HG02759 (cell line): Measurements from ENCODE around the gene DLG4.

Experiments used
- ATAC-seq: cut with Tn5 transposase; IDR thresholded peaks from one replicate; pipeline ENCODE4 v1.9.1; 2021; ENCODE audit warnings: mild to moderate bottlenecking, moderate library complexity; ENCODE audit not compliant: unreplicated experiment

Gene DLG4

DNA sequence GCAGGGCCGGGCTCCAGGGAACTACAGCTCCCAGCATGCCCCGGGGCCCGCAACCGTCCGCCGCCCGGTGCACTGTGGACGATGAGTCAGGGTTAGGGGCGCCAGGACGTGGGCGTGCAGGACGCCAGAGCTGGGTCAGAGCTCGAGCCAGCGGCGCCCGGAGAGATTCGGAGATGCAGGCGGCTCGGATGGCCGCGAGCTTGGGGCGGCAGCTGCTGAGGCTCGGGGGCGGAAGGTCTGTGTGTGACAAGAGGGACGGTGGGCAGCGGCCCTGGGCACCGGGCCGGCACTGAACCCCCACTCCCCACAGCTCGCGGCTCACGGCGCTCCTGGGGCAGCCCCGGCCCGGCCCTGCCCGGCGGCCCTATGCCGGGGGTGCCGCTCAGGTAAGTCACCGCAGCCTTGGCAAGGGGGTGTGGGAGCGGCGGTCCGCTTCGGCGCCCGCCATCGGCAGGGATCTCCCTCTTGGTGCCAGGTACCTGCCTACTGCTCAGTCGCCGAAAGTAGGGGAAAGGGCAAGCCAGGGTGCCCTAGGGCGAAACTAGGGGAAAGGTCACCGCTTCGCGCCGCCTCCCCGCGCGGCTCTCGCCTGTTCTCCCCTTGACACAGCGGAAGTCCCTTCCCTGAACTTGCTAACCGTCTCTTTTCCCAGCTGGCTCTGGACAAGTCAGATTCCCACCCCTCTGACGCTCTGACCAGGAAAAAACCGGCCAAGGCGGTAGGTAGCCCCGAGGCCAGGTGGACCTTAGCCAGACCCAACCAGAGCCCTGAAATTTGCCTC is at the start of gene DLG4, which contains the start of gene ACADVL:
TSS of gene DLG4 (minus strand) at position 25 of the 781 bp plus-strand sequence.
TSS of gene ACADVL (plus strand) at position 127 of the 781 bp plus-strand sequence. CDS start at position 174, 47 bp downstream.
- ATAC-seq, result peak; percentile 68

DNA sequence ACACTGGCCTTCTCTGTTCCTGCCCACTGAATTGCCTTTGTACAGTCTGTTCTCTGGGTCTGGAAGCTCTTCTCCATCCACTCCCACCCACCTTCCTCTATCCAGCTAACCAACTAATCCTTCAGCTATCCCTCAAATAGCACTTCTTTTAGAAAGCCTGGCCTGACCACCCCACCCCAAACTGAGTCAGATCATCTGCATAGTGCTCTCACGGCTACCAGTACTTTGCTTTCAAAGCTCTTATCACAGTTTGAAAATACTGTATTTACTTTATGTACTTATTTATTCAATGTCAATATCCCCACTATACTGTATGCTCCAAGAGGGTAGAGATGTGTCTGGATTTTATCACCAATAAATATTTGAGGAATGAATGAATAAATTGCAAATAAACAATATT is 47.1 kb upstream of the DLG4 start:
- ATAC-seq, result no peak

GRCh38 chr17:7263801-7264078 is 44.1 kb upstream of the DLG4 start:
- ATAC-seq, result no peak

GRCh38 chr17:7262935-7263800 is 43.5 kb upstream of the DLG4 start:
- ATAC-seq, result no peak

DNA sequence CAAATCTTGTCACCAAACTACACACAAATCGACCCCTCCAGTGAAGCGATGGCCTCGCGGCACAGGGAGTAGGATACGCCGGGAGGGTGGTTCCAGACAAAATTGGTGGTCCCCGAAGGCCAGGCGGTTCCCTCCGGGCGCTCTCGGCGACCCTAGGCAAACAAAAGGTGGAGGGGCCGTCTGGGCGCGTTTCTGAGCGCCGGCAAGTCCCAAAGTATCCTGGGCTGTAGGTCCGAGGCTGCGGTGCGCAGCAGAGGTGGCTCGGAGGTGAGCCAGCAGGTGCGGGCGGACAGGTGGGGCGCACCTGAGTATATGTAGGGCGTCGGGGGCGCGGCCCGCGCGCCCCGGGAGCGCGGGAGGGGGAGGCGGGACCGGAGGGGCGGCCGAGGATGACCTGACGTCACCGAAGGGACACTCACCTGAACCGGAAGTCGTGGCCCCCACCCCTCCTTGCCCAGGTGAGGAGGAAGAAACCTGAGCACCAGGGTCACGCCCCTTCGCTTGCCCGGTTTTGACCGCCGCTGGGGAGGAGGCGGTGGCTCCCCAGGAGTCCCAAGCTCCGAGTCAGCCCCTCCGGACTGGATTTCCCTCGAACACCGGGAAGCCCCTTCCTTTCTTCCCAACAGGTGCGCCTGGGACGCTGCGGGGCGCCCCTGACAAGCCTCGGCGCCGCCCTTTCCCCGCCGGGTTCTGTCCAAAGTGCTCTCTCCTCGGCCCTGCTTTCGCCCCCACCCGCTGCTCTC is 42.7 kb upstream of the DLG4 start, which contains the start of gene CLDN7:
TSS of gene CLDN7 (minus strand) at position 287 of the 743 bp plus-strand sequence. CDS start 435 bp downstream, outside the sequence.
- ATAC-seq, result no peak

GRCh38 chr17:7261379-7262191 is 41.9 kb upstream of the DLG4 start:
- ATAC-seq, result no peak

DNA sequence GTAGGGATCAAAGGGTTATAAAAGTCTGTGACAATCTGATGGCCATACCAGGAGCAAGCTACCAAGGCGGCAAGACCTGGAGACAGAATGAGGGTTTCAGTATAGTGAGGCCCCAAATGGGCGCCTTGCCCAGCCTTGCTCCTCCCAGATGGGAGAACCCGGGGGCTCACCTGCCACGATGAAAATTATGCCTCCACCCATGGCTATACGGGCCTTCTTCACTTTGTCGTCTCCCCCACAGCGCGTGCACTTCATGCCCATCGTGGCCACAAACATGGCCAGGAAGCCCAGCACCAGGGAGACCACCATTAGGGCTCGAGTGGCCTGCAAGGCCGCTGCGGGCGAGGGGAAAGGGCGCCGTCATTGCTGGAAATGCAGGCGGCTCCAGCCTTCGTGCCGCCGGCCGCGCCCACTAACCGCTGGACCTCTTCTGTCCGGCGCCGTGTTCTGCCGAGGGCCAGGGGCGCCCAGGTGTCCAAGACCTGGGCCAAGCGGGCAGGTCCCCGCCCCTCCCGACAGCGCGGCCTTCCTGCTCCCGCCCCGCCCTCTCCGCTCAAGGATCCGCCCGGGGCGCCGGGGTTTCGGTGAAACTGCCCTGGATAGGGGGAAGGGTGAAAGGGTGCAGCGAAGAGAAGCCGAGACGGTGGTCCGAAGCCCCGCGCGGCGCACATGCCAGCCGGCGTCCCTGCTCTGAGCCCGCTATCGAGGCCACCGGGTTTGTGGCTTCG is 41.2 kb upstream of the DLG4 start:
- ATAC-seq, result no peak

DNA sequence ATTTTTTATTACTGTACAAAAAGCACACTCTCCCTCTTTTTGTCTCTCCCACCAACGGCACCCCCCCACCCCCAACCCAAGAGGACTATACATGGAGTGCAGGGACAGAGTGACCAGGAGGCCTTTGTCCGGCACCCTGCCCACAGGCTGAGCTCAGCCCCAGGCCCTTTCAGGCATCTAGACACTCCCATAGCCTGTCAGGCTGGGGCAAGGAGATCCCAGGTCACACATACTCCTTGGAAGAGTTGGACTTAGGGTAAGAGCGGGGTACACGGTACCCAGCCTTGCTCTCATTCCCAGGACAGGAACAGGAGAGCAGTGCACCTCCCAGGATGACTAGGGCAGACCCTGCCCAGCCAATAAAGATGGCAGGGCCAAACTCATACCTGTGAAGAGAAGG is 40.5 kb upstream of the DLG4 start:
- no peak for ATAC-seq

- ATAC-seq, result no peak
These were observed 39.9 kb upstream of the DLG4 start for GRCh38 chr17:7259555-7259889.

GRCh38 chr17:7258731-7259554 is 39.3 kb upstream of the DLG4 start:
- no peak for ATAC-seq

GRCh38 chr17:7256766-7257456 is 37.3 kb upstream of the DLG4 start:
- no peak for ATAC-seq

- no peak for ATAC-seq
These were observed 34.9 kb upstream of the DLG4 start for GRCh38 chr17:7254511-7254910.

GRCh38 chr17:7253082-7253481 is 33.4 kb upstream of the DLG4 start:
- ATAC-seq, result no peak

- peak; percentile 63 for ATAC-seq
These were observed 32.8 kb upstream of the DLG4 start, which contains the start of gene ELP5 for GRCh38 chr17:7252176-7253043. ELP5 (plus strand) TSS chr17:7252215; CDS start chr17:7252551, 336 bp downstream.

GRCh38 chr17:7251661-7252175 is 32.1 kb upstream of the DLG4 start, which contains the start of gene CTDNEP1:
CTDNEP1 (minus strand) TSS chr17:7251734; CDS start chr17:7251296, 438 bp downstream.
- ATAC-seq, result peak; percentile 78

- no peak for ATAC-seq
These were observed 31.3 kb upstream of the DLG4 start for GRCh38 chr17:7250695-7251627.
